T-helper 2 cell (primary cell): Measurements from ENCODE around the gene PRKG1.
A peak's percentile ranks its signal among the peaks of the same experiment; 100 is the strongest.
"Not testable (repeated sequence)": the region's sequence is repeated elsewhere in the genome, so short reads cannot be mapped to it uniquely, and the experiment has no call there.

Source experiments
- DNase-seq, 5 experiments: peaks; one replicate each; pipeline versions ENCODE4 v3.0.0 to v3.0.0-alpha.2; 2012 to 2022

The PRKG1 gene

DNA sequence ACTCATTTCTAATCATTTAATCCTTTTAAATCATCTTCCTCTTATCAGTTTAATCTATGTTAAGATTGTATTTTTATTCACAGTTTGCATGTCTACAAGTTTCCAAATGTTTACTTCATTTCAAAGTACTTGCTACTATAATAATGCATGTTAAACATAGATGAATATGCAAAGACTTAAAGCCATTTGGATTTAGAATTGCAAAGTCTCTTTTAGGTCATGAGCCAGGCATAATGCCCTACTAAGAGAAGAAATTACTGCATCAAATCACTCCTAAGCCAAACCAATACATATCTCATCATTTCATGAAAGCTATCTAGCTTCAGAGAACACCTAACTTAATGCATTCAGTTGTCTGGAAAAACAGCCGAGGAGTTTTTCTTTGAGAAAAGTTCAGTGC, 266.1 kb downstream of the PRKG1 start:
- no peak for DNase-seq

DNA sequence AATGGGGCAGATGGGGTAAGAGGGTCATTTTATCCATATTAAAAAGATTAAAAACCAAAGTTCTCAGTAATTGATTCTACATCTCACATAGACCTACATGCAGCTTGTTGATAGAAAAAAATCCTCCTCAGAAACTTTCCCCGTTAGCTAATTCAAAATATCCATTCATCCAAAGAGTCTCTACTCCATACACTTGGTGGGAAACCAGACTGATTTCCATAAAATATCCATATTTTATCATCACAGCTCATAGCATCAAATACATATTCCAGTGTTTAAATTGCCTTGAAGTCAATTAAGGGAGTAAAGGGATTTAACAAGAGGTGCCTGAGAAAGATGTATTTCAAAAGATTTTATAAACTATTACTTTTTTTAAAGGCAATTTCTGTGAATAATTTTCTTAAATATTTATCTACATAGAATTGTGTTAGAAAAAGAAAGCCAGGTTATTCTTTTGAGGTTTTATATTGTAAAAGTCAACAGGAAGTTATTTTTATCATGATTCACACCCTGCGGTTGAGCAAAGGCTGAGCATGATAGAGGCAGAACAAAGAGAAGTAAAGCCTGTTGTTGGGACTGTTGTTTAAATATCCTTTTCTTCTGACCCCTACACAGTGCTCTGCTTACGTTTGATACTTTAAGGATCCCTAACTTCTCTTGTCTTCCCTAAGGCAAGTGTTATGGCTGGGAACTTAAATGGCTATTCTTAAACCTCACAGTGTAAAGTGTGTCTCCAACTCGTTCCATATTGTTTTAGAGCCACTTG, 266.7 kb downstream of the PRKG1 start:
- DNase-seq: peak in 1 of 5 experiments; percentile 4

DNA sequence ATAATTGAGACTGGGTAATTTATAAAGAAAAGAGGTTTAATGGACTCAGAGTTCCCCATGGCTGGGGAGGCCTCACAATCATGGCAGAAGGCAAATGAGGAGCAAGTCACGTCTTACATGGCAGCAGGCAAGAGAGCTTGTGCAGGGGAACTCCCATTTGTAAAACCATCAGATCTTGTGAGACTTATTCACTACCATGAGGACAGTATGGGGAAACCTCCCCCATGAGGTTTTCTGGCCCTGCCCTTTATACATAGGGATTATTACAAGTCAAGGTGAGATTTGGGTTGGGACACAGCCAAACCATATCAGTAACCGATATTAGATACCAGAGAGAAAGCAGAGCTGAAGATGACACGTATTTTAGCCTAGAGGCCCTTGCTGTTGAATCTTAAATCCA, 267.5 kb downstream of the PRKG1 start:
- DNase-seq: not testable (repeated sequence)

DNA sequence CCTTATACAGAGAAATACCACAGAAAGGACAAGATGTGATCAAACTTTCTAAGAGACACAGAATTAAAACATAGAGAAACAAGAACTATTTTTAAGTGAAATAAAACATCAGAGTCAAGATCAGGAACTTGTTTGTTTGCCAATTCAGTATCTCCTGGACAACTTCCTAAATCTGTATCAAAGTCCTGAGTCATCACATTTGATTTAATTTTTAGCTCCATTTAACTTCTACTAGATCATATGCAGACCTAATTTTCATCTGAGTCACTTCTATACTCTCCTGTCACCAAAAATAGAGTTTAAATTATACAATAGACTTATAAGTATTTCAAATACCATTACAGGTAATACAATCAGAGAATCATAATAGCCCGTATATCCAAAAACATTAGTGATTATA, 268.1 kb downstream of the PRKG1 start:
- no peak for DNase-seq

DNA sequence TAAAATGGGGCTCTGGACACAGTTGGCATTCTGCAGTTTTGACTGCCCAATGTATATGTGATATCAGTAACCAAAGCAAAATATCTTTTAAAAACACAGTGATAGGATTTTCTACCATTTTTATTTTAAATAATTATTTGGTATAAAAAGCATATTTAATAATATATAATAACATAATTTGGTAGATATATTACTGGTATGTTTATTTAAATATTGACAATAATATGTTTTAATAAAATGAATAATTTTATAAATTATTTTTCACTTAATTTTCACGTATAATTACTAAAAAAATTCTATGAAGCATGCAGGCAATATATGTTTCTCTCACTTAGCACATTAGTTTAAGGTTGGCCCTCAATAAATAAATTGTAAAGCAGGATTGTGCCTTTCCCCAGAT, 269.1 kb downstream of the PRKG1 start:
- DNase-seq: no peak

DNA sequence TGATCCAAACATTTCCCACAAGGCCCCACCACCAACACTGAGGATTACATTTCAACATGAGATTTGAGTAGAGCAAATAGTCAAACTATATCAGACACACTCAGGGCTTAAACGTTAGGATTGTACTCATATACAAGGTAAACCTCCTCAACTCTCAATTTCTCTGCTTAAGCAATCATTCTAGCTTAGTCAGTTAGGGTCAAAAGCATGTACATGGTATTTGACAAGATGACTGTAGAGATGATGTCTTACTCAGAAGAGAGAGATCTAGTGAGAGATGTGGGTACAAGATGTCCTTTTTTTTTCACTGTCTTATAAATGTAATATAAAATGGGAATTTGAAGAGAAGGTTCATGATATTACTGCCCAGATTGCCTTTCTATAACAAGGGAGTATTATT, 270.1 kb downstream of the PRKG1 start:
- no peak for DNase-seq

DNA sequence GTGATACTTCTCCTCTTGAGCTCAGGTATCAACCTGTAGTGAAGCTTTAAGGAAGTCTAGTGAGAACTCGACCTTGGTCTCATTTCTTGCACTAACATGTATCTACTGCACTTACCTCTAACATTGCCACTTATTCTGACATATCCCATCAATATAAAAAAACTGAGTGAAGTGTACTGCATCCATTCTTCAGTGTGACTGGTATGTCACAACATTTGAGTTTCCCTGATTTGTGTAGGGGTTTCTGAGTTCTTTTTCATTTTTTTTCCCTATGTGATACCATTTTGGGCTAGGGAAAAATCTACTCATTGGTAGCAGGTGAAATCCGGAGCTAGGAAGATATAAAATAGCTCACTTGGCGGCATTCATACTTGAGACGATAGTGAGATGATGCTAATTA, 274.3 kb downstream of the PRKG1 start:
- no peak for DNase-seq

DNA sequence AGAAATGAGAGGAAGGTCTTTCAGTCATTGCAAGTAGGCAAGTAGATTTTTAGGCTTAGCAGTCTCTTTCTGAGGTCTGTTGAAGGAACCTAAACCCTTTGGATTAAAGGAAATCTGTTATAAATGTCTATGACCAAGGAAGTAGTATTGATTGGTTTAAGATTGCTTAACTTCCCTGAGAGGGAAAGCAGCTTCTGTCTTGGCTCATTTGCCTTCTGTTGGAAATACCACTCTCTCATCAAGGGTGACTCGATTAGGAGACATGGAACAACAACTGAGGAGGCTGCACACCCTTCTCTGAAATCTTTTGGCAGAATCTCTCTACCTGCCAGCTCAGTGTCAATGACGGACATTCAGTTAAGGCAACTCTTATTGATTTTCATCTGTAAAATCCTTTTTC, 282.9 kb downstream of the PRKG1 start:
- no peak for DNase-seq

DNA sequence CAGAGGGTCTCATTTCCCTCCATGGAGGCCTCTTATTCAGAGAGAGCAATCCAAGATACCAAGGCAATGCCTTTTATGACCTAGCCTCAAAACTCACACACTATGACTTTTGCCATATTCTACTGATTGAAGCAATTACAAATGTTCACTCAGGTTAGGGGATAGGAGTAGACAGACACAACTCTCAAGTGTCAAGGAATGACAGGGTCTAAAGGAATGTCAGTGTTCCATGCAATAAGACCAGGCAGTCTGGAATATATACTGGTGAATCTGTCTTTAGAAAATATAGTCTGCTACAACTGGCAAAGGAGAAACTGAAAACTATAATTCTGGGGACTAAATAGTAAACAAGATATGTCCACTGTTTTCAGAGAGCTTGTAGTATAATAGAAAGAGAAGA, 283.9 kb downstream of the PRKG1 start:
- DNase-seq: no peak

DNA sequence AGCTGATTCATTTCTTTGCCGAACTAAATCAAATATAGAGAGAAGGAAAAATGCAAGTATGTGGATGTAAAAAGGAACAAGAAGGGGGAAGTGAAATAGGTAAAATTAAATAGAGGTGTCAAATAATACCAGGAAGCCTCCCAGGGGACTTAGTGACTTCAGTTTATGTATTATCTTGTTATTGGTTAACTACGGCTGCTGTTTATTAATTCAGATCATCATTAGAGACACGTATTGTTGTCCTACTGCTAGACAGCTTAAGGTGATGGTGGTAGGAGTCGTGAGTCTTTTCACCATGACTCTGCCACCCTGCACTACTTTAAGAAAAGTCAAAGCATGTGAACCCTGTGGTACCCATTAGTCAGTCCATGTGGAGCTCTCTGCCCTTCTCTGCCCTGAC, 289.1 kb downstream of the PRKG1 start:
- no peak for DNase-seq

DNA sequence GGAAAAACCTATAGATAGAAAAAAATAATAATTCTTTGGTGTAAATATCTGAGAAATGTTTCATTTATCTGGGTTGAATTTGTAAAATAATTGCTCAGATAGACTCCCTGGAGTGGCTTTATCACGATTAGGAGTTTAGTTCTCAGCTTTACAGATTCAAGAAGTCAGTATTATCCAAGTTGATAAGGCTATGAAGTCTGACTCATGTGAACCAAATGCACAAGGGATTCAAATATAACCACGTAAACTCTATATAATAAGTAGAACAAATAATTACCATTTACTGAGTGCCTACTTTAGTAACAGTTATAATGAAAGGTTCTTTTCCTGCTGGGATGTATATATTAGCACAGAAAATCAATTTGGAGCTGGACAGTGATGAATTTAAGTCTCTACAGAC, 290.4 kb downstream of the PRKG1 start:
- no peak for DNase-seq

DNA sequence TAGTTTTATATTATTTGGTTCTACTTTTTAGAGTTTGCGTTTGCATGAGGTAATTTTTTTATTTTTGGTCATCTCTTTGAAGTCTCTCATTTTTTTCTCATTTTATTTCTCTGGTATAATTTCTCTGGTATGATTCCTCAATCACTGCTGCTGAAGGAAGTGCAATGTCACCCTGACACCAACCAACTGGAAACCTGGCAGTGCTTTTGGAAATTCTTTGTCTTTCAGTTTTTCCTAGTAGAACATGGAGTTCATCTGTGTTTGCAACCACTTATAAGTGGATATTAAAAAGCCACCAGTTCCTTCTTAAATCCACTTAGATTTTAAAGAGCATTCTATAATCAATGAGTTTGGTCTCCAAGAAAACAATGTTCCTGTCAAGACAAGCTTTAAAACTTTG, 291.8 kb downstream of the PRKG1 start:
- DNase-seq: no peak

DNA sequence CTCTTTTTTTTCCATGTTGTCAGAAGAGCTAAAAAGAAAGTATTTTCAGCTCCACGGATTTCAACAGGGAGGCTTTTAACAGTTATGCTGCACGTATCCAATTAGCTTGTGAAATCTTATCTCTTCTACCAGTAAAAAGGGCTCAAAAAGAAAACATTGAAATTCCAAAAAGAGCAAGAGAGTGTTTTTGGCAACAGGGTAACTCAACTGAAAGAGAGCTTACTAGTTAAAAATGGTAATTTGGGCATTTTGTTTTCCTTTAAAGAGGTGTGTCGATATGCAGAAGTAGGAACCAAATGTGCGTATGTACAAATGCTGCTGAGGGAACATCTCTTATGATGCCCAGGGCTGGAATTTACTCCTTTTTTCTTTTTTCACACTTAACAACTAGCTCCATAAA, 292.8 kb downstream of the PRKG1 start:
- no peak for DNase-seq

DNA sequence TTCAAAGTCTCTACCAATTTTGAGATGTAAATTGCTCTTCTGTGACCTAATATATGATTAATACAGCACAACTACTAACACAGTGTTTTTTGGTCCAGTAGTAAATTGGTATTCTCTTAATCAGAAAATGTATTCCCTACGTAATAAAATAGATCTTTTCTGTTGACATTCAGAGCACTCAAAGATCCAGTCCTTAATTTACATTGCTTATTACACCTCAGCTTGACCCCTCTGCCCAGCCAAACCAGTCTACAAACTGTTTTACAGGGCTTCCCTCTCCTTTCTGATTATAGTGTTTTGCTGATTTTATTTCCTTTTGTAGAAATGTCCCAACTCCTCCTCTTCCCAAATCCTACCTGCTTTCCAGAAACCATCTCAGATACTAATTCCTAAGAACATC, 293.4 kb downstream of the PRKG1 start:
- DNase-seq: no peak

DNA sequence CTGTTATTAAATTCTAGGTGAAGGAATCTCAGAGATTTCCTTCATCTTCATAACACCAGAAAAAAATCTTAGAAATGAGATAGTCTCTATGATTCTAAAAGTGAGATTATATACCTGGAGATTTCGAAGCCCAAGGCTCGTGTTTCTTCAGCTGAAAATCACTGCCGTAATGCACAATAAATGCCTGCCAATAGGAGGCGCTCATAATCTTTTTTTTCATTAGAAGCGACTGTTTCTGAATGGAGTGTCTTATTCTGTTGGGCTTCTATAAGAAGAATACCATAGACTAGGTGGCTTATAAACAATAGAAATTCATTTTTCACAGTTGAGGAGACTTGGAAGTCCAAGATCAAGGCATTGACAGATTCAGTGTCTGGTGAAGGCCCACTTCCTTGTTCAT, 294.7 kb downstream of the PRKG1 start:
- DNase-seq: no peak

DNA sequence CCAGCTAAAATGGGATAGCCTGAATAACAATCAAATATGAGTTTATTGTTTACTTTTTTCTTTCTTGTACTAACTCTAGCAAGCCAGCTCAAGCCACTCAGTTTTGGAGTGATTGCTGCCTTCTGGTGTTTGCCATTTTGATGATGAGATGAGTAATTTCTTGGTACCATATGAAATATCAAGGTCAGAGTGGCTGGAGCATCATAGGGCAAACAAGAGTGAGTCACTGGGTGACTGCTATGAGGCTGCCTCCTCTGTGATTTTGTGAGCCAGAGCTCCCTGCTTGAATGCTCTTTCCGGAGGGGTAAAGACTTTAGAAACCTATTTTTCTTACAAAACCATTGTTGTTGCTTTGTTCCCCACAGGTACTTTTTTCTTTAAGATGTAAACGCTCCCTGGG, 295.6 kb downstream of the PRKG1 start:
- no peak for DNase-seq

DNA sequence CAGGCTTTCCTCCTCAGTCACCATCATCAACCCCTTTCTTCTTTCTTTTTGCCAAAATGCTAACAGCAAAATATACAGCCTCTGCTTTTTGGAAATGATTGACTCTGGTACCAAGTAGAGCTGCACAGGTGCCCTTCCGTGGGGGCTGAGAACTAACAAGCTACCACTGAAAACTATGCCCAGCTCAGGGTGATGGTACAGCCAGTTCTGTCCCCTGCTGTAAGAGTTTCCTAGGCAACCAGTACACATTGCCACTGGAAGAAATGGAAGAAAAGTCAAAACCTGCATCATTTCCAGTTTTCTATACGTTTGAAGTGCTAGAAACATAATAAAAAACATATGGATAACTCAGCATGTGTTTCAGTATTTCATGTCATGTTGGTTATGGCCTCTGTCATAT, 297.5 kb downstream of the PRKG1 start:
- DNase-seq: no peak

DNA sequence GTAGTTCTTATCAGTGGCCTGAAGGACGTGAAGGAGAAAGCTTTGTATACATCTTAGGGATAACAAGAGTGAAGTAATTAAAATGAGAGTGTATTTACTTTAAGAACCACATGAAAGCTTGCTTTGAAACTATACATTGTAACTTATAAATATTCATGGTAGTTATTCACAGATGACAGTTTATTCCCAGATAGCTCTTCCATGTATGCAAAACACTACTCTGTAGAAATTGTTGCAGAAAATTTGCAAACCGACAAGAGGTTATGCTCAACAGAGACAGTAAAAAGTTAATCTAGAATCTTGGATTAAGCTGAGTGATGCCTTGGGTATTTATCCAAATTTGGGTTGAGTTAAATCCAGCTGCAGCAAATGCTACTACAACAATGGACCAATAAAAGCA, 301.5 kb downstream of the PRKG1 start:
- no peak for DNase-seq

DNA sequence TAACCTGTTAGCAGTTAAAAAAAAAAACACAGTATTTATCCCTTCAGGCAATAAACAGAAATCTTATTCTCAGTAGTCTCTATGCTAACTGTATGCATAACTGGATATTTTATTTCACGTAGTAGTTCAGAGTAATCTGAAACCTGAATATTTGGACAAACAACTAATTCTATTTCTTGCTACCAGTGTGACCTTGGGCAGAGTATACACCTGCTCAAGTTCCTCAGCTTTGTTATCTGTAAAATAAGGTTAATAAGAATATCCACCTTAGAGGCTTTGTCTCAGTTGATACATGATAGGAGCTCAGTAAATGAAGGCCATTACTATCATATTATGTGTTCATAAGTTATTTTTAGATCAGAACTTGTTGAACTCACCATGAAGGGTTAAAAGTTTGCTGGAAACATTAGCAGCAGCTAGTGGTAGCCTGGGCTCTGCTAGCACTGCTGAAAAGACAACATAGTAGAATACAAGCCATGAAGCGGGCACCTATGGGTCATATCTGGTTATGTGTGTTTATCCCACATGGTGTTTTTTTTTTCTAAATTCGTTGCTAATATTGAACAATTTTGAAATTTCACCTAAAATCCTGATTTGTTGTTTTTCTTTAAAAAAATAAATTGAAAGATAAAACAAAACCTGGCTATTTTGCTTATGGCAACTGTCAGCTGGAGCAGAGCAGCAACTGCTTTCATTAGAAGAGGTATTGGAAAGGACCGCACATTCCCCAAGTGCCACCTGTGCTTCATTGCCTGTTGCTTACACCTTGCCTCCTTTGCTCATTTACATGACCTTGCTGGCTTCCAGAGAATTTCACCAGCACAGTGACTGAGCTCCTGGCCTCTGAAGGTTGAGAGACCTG, 303.0 kb downstream of the PRKG1 start:
- no peak for DNase-seq

DNA sequence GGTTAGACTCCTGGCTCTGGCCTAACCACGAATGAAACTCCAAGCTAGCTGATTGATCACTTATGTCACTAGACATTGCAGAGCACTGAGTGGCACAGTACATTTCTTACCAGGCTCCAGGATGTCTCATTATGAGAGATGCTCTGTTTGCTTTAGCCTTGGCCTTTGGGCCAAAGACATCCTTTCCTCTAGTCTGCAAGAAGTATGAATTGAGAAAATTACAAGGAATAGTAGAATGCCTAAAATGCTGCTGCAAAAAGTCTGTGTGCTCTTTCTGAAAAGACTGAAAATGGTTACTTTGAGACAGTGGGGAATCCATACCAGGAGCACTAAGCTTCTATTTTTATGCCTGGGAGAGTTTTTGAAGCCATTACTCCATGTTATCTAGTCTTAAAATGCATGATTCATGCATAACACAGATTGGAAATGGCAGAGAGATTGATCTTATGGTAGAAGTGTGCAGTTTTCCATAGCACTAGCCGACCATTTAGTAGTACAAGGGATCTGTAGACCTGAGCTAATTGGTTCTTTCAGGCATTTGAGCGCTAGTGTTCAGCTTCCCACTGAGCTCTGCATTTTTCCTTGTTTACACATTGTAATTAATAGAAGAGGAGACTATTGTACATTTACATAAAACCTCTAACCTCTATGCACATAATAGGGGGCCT, 303.8 kb downstream of the PRKG1 start:
- no peak for DNase-seq

DNA sequence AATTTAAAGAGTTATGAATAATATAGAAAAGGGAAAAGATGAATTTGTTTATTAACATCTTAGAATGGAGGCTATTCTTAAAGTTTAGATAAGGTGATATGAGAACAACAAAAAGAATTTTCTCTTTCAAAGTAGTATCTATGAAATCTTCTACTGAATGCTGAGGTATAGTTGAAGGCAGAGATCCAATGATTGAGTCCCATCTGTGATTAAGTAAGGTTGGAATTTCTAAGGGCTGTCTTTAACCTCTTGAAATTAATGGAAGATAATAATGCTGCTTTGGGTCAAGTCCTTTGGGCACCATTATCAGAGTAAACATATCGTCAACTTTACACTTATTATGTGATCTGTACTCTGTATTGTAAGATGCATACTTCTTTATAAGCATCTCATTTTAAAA, 307.9 kb downstream of the PRKG1 start:
- no peak for DNase-seq

DNA sequence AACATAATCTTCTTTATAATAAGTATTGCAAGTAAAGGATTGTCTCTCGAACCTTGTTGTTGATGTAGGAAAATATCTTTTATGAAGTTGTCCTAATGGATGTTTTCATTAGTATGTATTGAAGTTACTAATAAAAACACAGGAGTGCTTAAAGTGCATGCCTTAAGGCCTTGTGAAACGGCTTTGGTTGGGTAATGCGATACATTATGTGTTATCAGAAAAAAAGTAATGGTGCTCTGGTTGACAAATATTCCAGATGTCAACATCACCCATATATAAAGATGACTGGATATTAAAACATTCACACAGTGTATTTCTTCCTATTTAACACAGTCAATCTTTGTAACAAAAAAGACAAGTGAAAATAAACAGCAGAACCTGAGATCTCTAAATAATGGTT, 310.7 kb downstream of the PRKG1 start:
- DNase-seq: no peak

DNA sequence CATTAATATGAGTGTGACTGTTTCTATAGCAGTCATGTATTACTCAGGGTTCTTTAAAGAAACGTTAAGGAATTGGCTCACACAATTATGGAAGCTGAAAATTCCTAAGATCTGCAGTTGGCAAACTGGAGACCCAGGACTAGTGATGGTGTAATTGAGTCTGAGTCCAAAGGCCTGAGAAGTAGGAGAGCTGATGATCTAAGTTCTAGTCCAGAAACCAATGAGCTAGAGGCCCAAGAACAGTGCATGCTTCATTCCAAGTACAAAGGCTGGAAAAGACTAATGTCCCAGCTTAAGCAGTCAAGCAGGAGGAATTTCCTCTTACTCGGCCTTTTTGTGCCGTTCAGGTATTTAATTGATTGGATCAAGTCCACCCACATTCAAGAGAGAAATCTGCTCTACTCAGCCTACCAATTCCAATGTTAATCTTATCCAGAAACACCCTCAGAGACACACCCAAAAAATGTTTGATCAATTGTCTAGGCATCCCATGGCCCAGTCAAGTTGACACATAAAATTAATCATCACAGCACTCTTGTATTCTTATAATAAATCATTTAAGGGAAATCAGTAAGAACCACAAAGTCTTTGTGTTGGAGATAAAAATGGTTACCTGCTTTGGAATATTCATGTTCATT, 312.1 kb downstream of the PRKG1 start:
- DNase-seq: no peak
